K562 (cell line): ENCODE measurements around the gene FAAH. TPM values are rescaled to one million over a fixed set of nuclear protein-coding genes. Genes with fewer than 3 reads are reported as not detected.

Experiments
- BHLHE40 ChIP-seq: IDR thresholded peaks from 2 replicates; pipeline ENCODE4 v1.6.1; 2011; ENCODE audit warnings: low read length, improper control_type of control experiment
- DPF2 ChIP-seq: fragments of 450-650 bp; IDR thresholded peaks from 2 replicates; pipeline ENCODE4 v1.6.1; 2016
- FOXK2 ChIP-seq, 2 experiments: fragments of 450-650 bp; IDR thresholded peaks in 1 of 2; conservative IDR thresholded peaks in 1 of 2; 2 replicates each; pipeline ENCODE4 v1.6.1; 2016; ENCODE audit warnings: low read depth in 2 of 2, mild to moderate bottlenecking in 1 of 2
- HNRNPUL1 ChIP-seq: fragments of 200-400 bp; formaldehyde crosslinking; IDR thresholded peaks from 2 replicates; pipeline ENCODE4 v1.6.1; 2017; ENCODE audit warnings: low read length
- KLF6 ChIP-seq: fragments of 250-450 bp; sonication (Bioruptor Pico); IDR thresholded peaks from 2 replicates; pipeline ENCODE4 v1.4.0; 2020; ENCODE audit warnings: mild to moderate bottlenecking, moderate library complexity, borderline replicate concordance
- LEF1 ChIP-seq: fragments of 450-650 bp; IDR thresholded peaks from 2 replicates; pipeline ENCODE4 v1.6.1; 2016; ENCODE audit warnings: mild to moderate bottlenecking
- MAX ChIP-seq: sonication (generic); formaldehyde crosslinking; IDR thresholded peaks from 2 replicates; pipeline ENCODE4 v1.9.0; 2022; ENCODE audit warnings: mild to moderate bottlenecking, missing genetic modification reagents
- NR2C1 ChIP-seq, 2 experiments: fragments of 450-650 bp; IDR thresholded peaks; 2 replicates each; pipeline ENCODE4 v1.6.1; 2017; ENCODE audit warnings: mild to moderate bottlenecking in 2 of 2, antibody characterized with exemption in 1 of 2, inconsistent platforms in 1 of 2, missing compliant biosample characterization in 1 of 2, missing genetic modification characterization in 1 of 2
- PPARD ChIP-seq: fragments of 250-450 bp; sonication (Bioruptor Pico); IDR thresholded peaks from 2 replicates; pipeline ENCODE4 v1.8.0; 2022; ENCODE audit warnings: inconsistent platforms, mild to moderate bottlenecking, moderate library complexity
- RAD51 ChIP-seq: fragments of 450-650 bp; IDR thresholded peaks from 2 replicates; pipeline ENCODE4 v1.7.1; 2016; ENCODE audit warnings: low read depth, mild to moderate bottlenecking, borderline replicate concordance
- RNF2 ChIP-seq: sonication (generic); IDR thresholded peaks from 2 replicates; pipeline ENCODE4 v1.6.1; 2016
- TEAD1 ChIP-seq, 2 experiments: fragments of 450-650 bp in 1 of 2; sonication (generic) in 1 of 2; formaldehyde crosslinking; IDR thresholded peaks; 2 replicates each; pipeline versions ENCODE4 v1.4.0 to v1.8.0; 2020 to 2022; ENCODE audit warnings: mild to moderate bottlenecking in 2 of 2, missing genetic modification reagents in 1 of 2
- THRA ChIP-seq: fragments of 450-650 bp; IDR thresholded peaks from 2 replicates; pipeline ENCODE4 v1.6.1; 2017; ENCODE audit warnings: mild to moderate bottlenecking, moderate library complexity
- THRAP3 ChIP-seq: fragments of 450-650 bp; IDR thresholded peaks from 2 replicates; pipeline ENCODE4 v1.6.1; 2016; ENCODE audit warnings: mild to moderate bottlenecking, inconsistent platforms, borderline replicate concordance
- TRIM25 ChIP-seq: fragments of 450-650 bp; IDR thresholded peaks from 2 replicates; pipeline ENCODE4 v1.7.0; 2016; ENCODE audit warnings: borderline replicate concordance
- USF1 ChIP-seq: sonication (generic); formaldehyde crosslinking; IDR thresholded peaks from 2 replicates; pipeline ENCODE4 v1.9.0; 2022; ENCODE audit warnings: mild to moderate bottlenecking, missing genetic modification reagents
- VEZF1 ChIP-seq: fragments of 200-800 bp; sonication (Bioruptor generic); IDR thresholded peaks from 2 replicates; pipeline ENCODE4 v1.6.1; 2017; ENCODE audit warnings: missing genetic modification characterization, missing compliant biosample characterization
- WHSC1 ChIP-seq: IDR thresholded peaks from one replicate; pipeline ENCODE4 v1.6.1; 2012; ENCODE audit warnings: low read length, control low read depth, inconsistent platforms
- ZC3H8 ChIP-seq: fragments of 450-650 bp; IDR thresholded peaks from 2 replicates; pipeline ENCODE4 v1.6.1; 2017
- ZNF592 ChIP-seq: fragments of 450-650 bp; IDR thresholded peaks from 2 replicates; pipeline ENCODE4 v1.6.1; 2017; ENCODE audit warnings: antibody characterized with exemption, mild to moderate bottlenecking
- polyA plus RNA-seq, 8 experiments: library from polyadenylated mRNA; depleted of rRNA in 4 of 8; stranded (reverse) in 5 of 8; unstranded in 3 of 8; fragments of >200 nt; fragmentation: Nextera tagmentation in 2 of 8; fragmentation: Illumina TruSeq in 1 of 8; extraction: Ambion mirVana in 2 of 8; extraction: Trizol in 1 of 8; gene quantifications; 2 replicates each; pipeline versions ENCODE4 v1.2.1 to v1.2.3, GENCODE V29; 2011 to 2014; ENCODE audit warnings: inconsistent platforms in 1 of 8, missing spikeins in 1 of 8
- total RNA-seq, 7 experiments: library from RNA; depleted of rRNA in 6 of 7; stranded (reverse); fragments of >200 nt in 6 of 7; fragmentation: Illumina TruSeq in 2 of 7; extraction: Trizol in 2 of 7; gene quantifications; 2 replicates each; pipeline versions ENCODE4 v1.2.1 to v1.2.3, GENCODE V29; 2011 to 2021; ENCODE audit warnings: low replicate concordance in 1 of 7

FAAH gene
- total and polyA plus RNA-seq, 9 of the 15 experiments (the other 6 are each of a cell fraction or from before 2014, with no cell fraction given), result 0.06 to 1.1 (median 0.32) TPM

GRCh38 chr1:46437723-46438122, 43.6 kb downstream of the FAAH start (continued):
- no peak for TF ChIP-seq TRIM25
- TF ChIP-seq TEAD1 (CRISPR knock-in tag; IDR thresholded peaks at IDR 0.05), result peak in 1 of 2 experiments; percentile 43; a peak in 1 of 4 replicates
- TF ChIP-seq THRA, result no peak
- TF ChIP-seq KLF6 (CRISPR knock-in tag), result peak; percentile 13; the same call in 1 of the 2 replicates
- peak; percentile 75 for TF ChIP-seq DPF2
- TF ChIP-seq ZC3H8, result no peak
- peak; percentile 82 for TF ChIP-seq USF1 (CRISPR knock-in tag)
- TF ChIP-seq RNF2, result peak; percentile 62; the same call in 1 of the 2 replicates
- TF ChIP-seq ZNF592, result peak; percentile 55; the same call in 1 of the 2 replicates
- TF ChIP-seq PPARD (CRISPR knock-in tag), result no peak
- peak; percentile 78 to 80 for TF ChIP-seq FOXK2 (conservative IDR thresholded peaks at IDR 0.05 in 1 of 2, IDR thresholded peaks at IDR 0.05 in 1 of 2; ENCODE audit: low read depth in 2 of 2)
- no peak for TF ChIP-seq WHSC1
- no peak for TF ChIP-seq HNRNPUL1
- TF ChIP-seq RAD51, result peak; percentile 62
- TF ChIP-seq MAX (CRISPR knock-in tag), result peak; percentile 74
- TF ChIP-seq NR2C1 (IDR thresholded peaks at IDR 0.05), result 0 out of 2 replicates have a peak, but pooled peaks have one; percentile 33
- peak; percentile 66 for TF ChIP-seq NR2C1 (tag; IDR thresholded peaks at IDR 0.05)
- TF ChIP-seq LEF1, result peak; percentile 76; the same call in 1 of the 2 replicates
- TF ChIP-seq VEZF1 (CRISPR knock-in tag), result peak; percentile 47
- no peak for TF ChIP-seq THRAP3
- TF ChIP-seq BHLHE40, result peak; percentile 89
